Body of pancreas (tissue), 4 donors: ENCODE data around the gene FZD2.

Experiments
- CTCF ChIP-seq, 7 experiments: fragments of 450-650 bp in 4 of 7; fragments of 200-600 bp in 3 of 7; sonication (generic) in 3 of 7; IDR thresholded peaks; one replicate each; pipeline ENCODE4 v1.5.1; 2016 to 2019; ENCODE audit warnings: antibody characterized with exemption in 7 of 7
- POLR2A ChIP-seq, 3 donors: fragments of 450-650 bp; IDR thresholded peaks; one replicate each; pipeline ENCODE4 v1.6.1; 2016; ENCODE audit warnings: antibody characterized with exemption in 3 of 3, mild to moderate bottlenecking in 2 of 3

GRCh38 chr17:44540246-44541084, 16.8 kb upstream of the FZD2 start:
- TF ChIP-seq CTCF (IDR thresholded peaks at IDR 0.05) = no peak
- no peak for TF ChIP-seq POLR2A (IDR thresholded peaks at IDR 0.05)
